ENCODE results near the gene RGS8.

GRCh38 chr1:182688436-182689205 is 4.2 kb upstream of the RGS8 start:
- TF ChIP-seq CTCF (IDR thresholded peaks at IDR 0.05) (no peak), POLR2A (IDR thresholded peaks at IDR 0.05) (no peak)
